ENCODE data around the gene TADA3.

The TADA3 gene

DNA sequence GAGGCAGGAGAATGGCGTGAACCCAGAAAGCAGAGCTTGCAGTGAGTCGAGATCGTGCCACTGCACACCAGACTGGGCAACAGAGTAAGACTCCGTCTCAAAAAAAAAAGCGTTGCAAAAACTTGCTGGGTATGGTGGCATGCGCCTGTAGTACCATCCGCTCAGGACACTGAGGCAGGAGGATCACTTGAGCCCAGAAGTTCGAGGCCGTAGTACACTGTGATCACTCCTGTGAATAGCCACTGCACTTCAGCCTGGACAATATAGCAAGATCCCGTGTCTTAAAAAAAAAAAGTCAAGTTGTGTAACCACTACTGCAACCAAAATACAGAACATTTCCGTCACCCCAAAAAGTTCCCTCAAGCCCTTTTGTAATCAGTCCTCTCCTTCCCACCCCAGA lies 2.1 kb upstream of the TADA3 start:
- no peak overlapping the region for H3K9ac ChIP-seq (ENCODE audit: low read length)
- H3K27ac ChIP-seq (ENCODE audit: low read depth, low read length): no peak overlapping the region
- H3K4me3 ChIP-seq (ENCODE audit: low read depth, low read length): no peak overlapping the region
- H3K4me1 ChIP-seq (ENCODE audit: control insufficient read depth, insufficient read depth, low read length): peaks cover 8% of the 10 kb centered on the region; the same call in 1 of the 2 replicates
- H3K9me3 ChIP-seq (ENCODE audit: control insufficient read depth, insufficient read depth, low read depth, low read length): no peaks in the 10 kb centered on the region
- H3K27me3 ChIP-seq (ENCODE audit: control insufficient read depth, insufficient read depth, low read length): no peaks in the 10 kb centered on the region
- H3K36me3 ChIP-seq (ENCODE audit: control insufficient read depth, insufficient read depth, low read length): peaks cover 53% of the 10 kb centered on the region

DNA sequence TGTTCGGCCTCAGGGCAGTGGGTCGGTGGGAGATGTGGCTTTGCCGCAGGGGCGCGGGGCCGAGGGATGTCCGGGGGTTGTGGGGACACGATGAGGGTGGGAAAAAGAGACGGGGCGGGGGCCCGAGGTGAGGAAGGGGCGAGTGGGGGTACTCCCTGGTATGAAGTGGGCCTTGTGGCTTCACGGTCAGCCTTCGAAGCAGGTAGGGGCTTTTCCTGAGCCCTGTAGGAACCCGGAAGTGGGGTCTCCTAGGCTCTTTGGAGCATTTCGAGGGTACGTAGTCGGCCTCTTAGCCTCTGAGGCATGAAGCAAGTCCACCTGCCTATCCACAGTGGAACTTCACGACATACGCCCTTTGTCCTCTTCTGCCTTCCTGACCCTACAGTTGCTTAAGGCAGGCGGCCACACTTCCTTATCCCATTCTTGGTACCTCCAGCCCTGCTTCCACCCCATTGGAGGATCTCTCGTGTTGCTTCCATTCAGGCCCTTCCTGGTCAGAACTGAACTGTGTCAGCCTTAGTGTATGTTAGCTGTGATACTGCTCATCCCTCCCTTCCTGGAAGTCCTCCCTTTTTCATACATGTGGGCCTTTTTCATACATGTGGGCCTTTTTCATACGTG lies 998 bp upstream of the TADA3 start:
- Histone ChIP-seq H3K27ac (ENCODE audit: low read depth, low read length) (peak overlapping the region; percentile 100), H3K27me3 (ENCODE audit: control insufficient read depth, insufficient read depth, low read length) (no peaks in the 10 kb centered on the region), H3K4me1 (ENCODE audit: control insufficient read depth, insufficient read depth, low read length) (peaks cover 8% of the 10 kb centered on the region; the same call in 1 of the 2 replicates), H3K9me3 (ENCODE audit: control insufficient read depth, insufficient read depth, low read depth, low read length) (no peaks in the 10 kb centered on the region), H3K36me3 (ENCODE audit: control insufficient read depth, insufficient read depth, low read length) (peaks cover 47% of the 10 kb centered on the region), H3K9ac (ENCODE audit: low read length) (peak overlapping the region; percentile 100), H3K4me3 (ENCODE audit: low read depth, low read length) (peak overlapping the region; percentile 99)

DNA sequence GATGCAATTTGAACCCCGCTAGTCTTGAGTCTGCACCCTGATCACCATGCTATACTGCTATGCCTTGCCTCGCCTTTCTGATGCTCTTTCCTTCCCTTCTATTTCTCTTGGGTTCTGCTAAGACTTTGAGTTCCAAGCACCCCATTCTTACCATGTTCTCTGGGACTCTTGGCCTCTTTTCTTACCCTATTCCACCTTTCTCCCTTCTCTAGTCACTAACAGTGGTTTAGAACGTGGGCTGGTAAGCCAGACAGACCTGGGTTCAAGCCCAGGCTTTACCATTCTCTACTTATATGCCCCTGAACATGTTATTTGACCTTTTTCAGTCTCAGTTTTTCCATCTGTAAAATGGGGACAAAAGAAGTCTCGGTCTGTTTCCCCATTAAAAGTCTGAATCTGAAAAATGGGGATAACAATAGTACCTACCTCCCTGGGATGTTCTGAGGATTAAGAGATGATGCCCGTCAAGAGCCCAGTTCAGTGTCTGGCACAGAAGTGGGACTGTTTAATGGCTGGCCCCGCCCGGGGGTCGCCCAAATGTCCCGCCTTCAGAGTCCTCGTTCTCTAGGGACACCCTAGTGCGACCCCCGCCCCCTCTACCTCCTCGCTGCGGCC lies 376 bp downstream of the TADA3 start:
- H3K4me3 ChIP-seq (ENCODE audit: low read depth, low read length): peak overlapping the region; percentile 99
- H3K36me3 ChIP-seq (ENCODE audit: control insufficient read depth, insufficient read depth, low read length): peaks cover 41% of the 10 kb centered on the region

DNA sequence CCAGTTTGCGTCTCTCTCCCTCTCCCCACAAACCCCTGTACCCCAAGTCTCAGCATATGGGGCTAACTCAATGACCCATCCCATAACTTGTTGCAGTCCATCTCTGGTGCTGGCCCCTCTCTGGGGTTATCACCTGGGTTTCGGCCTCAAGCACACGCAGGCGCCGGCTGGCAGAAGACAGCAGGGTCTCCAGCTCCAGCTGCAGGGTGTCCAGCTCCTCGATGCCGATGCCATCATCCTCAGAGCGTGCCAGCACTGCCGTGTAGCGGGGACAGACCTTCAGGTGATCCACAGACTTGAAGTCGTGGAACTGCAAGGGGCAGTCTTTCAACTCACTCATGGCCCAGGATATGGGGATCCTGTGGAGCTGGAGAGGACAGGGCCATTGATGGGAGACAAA lies 1.1 kb downstream of the TADA3 start:
- Histone ChIP-seq H3K9ac (ENCODE audit: low read length) (no peak overlapping the region), H3K27ac (ENCODE audit: low read depth, low read length) (no peak overlapping the region)

More for the DNA sequence above, 376 bp downstream of the TADA3 start:
- Histone ChIP-seq H3K27ac (ENCODE audit: low read depth, low read length) (peak overlapping the region; percentile 100), H3K9me3 (ENCODE audit: control insufficient read depth, insufficient read depth, low read depth, low read length) (no peaks in the 10 kb centered on the region), H3K4me1 (ENCODE audit: control insufficient read depth, insufficient read depth, low read length) (peaks cover 8% of the 10 kb centered on the region; the same call in 1 of the 2 replicates), H3K9ac (ENCODE audit: low read length) (peak overlapping the region; percentile 100), H3K27me3 (ENCODE audit: control insufficient read depth, insufficient read depth, low read length) (no peaks in the 10 kb centered on the region)

DNA sequence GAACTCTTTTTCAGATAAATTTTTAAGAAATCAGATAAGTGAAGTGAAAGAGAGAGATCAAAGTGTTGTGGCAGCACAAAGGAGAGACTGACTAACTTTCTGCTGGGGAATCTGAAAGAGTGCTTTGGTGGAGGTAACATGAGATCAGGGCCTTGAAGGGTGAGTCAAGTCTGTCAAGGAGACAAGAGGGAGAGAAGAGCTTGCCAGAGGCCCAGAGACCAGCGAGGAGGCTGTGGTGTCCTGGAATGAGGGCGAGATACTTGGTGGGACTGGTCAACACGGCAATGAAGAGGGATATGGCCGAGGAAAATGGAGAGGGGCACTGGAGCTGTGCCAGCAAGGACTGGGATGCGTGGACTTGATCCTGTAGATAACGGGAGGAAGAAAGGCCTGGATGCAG lies 4.6 kb downstream of the TADA3 start:
- H3K4me3 ChIP-seq (ENCODE audit: low read depth, low read length): no peak overlapping the region
- 0 out of 2 replicates have a peak, but pooled peaks cover 3% of the 10 kb centered on the region for H3K4me1 ChIP-seq (ENCODE audit: control insufficient read depth, insufficient read depth, low read length)
- H3K27me3 ChIP-seq (ENCODE audit: control insufficient read depth, insufficient read depth, low read length): no peaks in the 10 kb centered on the region
- no peaks in the 10 kb centered on the region for H3K9me3 ChIP-seq (ENCODE audit: control insufficient read depth, insufficient read depth, low read depth, low read length)
- peaks cover 61% of the 10 kb centered on the region for H3K36me3 ChIP-seq (ENCODE audit: control insufficient read depth, insufficient read depth, low read length)
- H3K9ac ChIP-seq (ENCODE audit: low read length): no peak overlapping the region
- H3K27ac ChIP-seq (ENCODE audit: low read depth, low read length): no peak overlapping the region

More for the DNA sequence above, 1.1 kb downstream of the TADA3 start:
- H3K9me3 ChIP-seq (ENCODE audit: control insufficient read depth, insufficient read depth, low read depth, low read length): no peaks in the 10 kb centered on the region
- H3K27me3 ChIP-seq (ENCODE audit: control insufficient read depth, insufficient read depth, low read length): no peaks in the 10 kb centered on the region
- H3K4me3 ChIP-seq (ENCODE audit: low read depth, low read length): no peak overlapping the region
- peaks cover 8% of the 10 kb centered on the region; the same call in 1 of the 2 replicates for H3K4me1 ChIP-seq (ENCODE audit: control insufficient read depth, insufficient read depth, low read length)
- H3K36me3 ChIP-seq (ENCODE audit: control insufficient read depth, insufficient read depth, low read length): peaks cover 47% of the 10 kb centered on the region

DNA sequence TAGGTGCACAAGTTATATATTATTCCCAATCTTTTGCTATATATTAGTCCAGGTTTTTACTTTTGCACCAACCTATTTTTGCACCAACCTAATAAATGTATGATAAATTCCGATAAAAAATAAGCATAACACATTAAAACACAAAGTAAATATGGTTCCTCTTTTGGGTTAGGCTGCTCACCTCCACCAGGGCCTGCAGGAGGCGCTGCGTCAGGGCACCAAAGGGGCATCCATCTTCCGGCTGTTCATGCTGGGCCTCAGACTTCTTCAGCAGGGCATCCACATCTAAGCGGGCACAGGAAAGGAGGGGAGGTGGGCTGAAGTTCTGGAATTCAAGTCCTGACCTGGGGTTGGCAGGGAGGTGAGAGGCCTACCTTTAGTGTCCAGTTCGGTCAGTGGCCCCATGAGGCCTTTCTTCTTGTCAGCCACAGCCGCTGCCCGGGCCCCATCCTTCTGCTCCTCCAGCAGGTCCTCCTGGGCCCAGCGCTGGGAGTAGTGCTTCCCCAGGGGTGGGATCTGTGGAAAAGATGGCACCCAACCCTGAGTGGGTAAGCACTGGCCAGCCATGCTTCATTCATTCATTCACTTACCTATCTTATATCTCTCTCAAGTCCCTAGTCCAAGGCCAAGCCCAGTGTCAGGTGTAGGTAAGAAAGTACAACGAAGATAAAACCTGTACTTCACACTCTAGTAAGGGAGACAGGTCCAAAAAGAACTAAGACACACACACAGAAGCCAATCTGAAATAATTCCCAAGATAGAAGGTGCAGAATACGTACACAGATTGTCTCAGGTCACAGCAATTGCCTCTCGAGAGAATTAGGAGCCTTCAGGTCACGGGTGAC lies 5.2 kb downstream of the TADA3 start:
- no peak overlapping the region for H3K9ac ChIP-seq (ENCODE audit: low read length)
- no peak overlapping the region for H3K27ac ChIP-seq (ENCODE audit: low read depth, low read length)
- H3K36me3 ChIP-seq (ENCODE audit: control insufficient read depth, insufficient read depth, low read length): peaks cover 67% of the 10 kb centered on the region
- H3K4me3 ChIP-seq (ENCODE audit: low read depth, low read length): no peak overlapping the region
- H3K9me3 ChIP-seq (ENCODE audit: control insufficient read depth, insufficient read depth, low read depth, low read length): no peaks in the 10 kb centered on the region
- H3K4me1 ChIP-seq (ENCODE audit: control insufficient read depth, insufficient read depth, low read length): 0 out of 2 replicates have a peak, but pooled peaks cover 3% of the 10 kb centered on the region
- H3K27me3 ChIP-seq (ENCODE audit: control insufficient read depth, insufficient read depth, low read length): no peaks in the 10 kb centered on the region

DNA sequence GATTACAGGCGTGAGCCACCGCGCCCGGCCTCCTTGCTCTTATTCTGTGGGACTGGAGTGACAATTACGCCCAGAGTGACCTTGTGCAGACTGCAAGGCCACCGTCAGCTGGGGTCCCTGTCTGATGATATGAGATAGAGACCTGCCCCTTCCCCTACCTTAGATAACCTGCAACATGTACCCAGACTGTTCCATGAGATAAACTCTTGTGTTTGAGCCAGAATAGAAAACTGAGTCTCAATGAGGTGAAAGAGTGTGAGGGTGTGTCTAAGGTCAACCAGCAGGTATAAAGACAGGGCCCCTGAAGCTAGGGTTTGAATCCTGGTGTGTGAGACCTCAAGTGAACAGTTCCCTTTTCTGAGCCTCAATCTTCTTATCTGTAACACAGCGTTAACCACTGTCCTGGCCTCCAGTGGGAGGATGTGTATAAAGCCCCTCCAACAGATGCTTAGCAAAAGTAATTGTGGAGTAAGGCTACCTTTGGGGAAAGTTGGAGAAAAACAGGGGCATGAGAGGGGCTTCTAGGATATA lies 6.0 kb downstream of the TADA3 start:
- Histone ChIP-seq H3K4me3 (ENCODE audit: low read depth, low read length) (no peak overlapping the region), H3K27ac (ENCODE audit: low read depth, low read length) (no peak overlapping the region), H3K4me1 (ENCODE audit: control insufficient read depth, insufficient read depth, low read length) (no peaks in the 10 kb centered on the region), H3K9me3 (ENCODE audit: control insufficient read depth, insufficient read depth, low read depth, low read length) (no peaks in the 10 kb centered on the region), H3K9ac (ENCODE audit: low read length) (no peak overlapping the region), H3K27me3 (ENCODE audit: control insufficient read depth, insufficient read depth, low read length) (no peaks in the 10 kb centered on the region), H3K36me3 (ENCODE audit: control insufficient read depth, insufficient read depth, low read length) (peaks cover 75% of the 10 kb centered on the region)

DNA sequence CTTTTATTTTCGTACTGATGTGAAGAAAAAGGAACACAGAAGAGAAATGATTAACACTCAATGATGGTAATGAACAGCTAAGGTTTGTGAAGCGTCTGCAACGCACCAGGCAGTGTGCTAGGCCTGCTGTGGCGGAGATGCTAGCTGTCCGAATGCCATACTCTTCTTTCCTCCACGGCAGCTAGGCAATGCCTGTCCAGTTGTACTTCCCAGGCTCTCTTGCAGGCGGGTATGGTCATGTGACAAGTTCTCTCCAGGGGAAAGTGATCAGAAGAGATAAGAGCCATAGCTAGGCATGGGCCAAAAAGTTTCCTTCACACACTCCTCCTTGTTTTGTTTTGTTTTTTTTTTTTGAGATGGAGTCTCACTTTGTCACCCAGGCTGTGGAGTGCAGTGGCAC lies 6.7 kb downstream of the TADA3 start:
- H3K27ac ChIP-seq (ENCODE audit: low read depth, low read length): no peak overlapping the region
- peaks cover 77% of the 10 kb centered on the region for H3K36me3 ChIP-seq (ENCODE audit: control insufficient read depth, insufficient read depth, low read length)

DNA sequence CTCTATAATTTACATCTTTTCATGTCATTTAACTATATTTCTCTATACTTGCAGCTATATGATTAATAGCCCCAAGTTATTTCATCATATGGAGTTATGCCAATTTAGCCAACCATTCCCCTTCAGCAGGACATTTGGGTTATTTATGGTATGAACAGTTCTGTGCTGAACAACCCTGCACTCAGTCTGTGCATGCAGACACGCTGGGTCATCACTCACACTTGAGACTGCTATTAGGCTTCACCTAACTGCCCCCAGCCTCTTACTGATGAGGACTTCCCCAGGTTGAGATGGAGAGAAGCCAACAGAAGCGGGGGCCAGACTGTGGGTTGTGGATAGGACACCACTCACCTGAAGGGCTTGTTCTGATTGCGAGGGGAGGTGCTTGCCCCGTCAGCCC lies 7.3 kb downstream of the TADA3 start:
- Histone ChIP-seq H3K9me3 (ENCODE audit: control insufficient read depth, insufficient read depth, low read depth, low read length) (no peaks in the 10 kb centered on the region), H3K4me3 (ENCODE audit: low read depth, low read length) (no peak overlapping the region), H3K27ac (ENCODE audit: low read depth, low read length) (no peak overlapping the region), H3K4me1 (ENCODE audit: control insufficient read depth, insufficient read depth, low read length) (no peaks in the 10 kb centered on the region), H3K36me3 (ENCODE audit: control insufficient read depth, insufficient read depth, low read length) (peaks cover 77% of the 10 kb centered on the region), H3K9ac (ENCODE audit: low read length) (no peak overlapping the region), H3K27me3 (ENCODE audit: control insufficient read depth, insufficient read depth, low read length) (no peaks in the 10 kb centered on the region)

More for the DNA sequence above, 6.7 kb downstream of the TADA3 start:
- Histone ChIP-seq H3K27me3 (ENCODE audit: control insufficient read depth, insufficient read depth, low read length) (no peaks in the 10 kb centered on the region), H3K4me1 (ENCODE audit: control insufficient read depth, insufficient read depth, low read length) (no peaks in the 10 kb centered on the region), H3K9me3 (ENCODE audit: control insufficient read depth, insufficient read depth, low read depth, low read length) (no peaks in the 10 kb centered on the region), H3K4me3 (ENCODE audit: low read depth, low read length) (no peak overlapping the region), H3K9ac (ENCODE audit: low read length) (no peak overlapping the region)

DNA sequence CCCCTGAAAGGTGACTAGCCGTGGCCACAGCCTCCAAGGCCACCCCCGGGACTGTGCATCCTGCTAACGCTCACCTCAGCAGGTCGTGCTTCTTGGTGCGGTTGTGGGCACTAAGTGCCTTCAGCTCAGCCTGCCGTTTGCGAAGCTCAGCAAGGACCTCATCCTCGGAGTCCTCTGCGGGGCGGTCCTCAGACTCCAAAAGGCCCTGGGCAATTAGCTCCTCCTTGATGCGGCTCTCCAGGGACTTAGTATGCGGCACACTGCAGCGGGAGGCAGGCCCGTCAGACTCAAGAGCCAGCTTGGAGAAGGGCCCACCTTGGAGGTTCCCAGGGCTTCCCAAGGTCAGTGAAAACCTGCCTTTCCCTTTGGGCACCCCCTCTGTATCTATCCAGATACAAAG lies 8.3 kb downstream of the TADA3 start:
- H3K9ac ChIP-seq (ENCODE audit: low read length): no peak overlapping the region
- H3K4me1 ChIP-seq (ENCODE audit: control insufficient read depth, insufficient read depth, low read length): no peaks in the 10 kb centered on the region
- H3K27ac ChIP-seq (ENCODE audit: low read depth, low read length): no peak overlapping the region
- H3K27me3 ChIP-seq (ENCODE audit: control insufficient read depth, insufficient read depth, low read length): no peaks in the 10 kb centered on the region
- no peak overlapping the region for H3K4me3 ChIP-seq (ENCODE audit: low read depth, low read length)
- no peaks in the 10 kb centered on the region for H3K9me3 ChIP-seq (ENCODE audit: control insufficient read depth, insufficient read depth, low read depth, low read length)
- peaks cover 68% of the 10 kb centered on the region for H3K36me3 ChIP-seq (ENCODE audit: control insufficient read depth, insufficient read depth, low read length)

DNA sequence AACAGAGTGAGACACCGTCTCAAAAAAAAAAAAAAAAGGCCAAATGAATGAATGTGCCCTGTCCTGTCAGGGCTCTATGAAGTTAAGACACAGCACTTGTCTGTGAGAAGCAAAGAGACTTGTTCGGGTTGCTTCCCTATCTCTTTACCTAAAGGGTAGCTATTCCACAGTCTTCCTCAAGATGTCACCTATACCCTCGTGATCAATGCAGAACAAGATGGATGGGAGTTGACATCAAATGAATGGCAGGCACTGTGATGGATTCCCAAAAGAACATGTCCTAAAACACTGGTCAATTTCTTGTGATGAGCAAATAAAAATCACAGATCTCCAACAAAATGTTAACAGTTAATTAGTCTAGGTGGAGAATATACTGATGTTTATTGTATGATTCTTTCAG lies 9.5 kb downstream of the TADA3 start:
- no peaks in the 10 kb centered on the region for H3K9me3 ChIP-seq (ENCODE audit: control insufficient read depth, insufficient read depth, low read depth, low read length)
- H3K9ac ChIP-seq (ENCODE audit: low read length): no peak overlapping the region
- no peaks in the 10 kb centered on the region for H3K27me3 ChIP-seq (ENCODE audit: control insufficient read depth, insufficient read depth, low read length)
- peaks cover 66% of the 10 kb centered on the region for H3K36me3 ChIP-seq (ENCODE audit: control insufficient read depth, insufficient read depth, low read length)
- H3K4me1 ChIP-seq (ENCODE audit: control insufficient read depth, insufficient read depth, low read length): no peaks in the 10 kb centered on the region
- H3K4me3 ChIP-seq (ENCODE audit: low read depth, low read length): no peak overlapping the region
- no peak overlapping the region for H3K27ac ChIP-seq (ENCODE audit: low read depth, low read length)
